Measurements from ENCODE around the gene NAALADL2. TPM values are rescaled to one million over a fixed set of nuclear protein-coding genes. Genes with fewer than 3 reads are reported as not detected.

The NAALADL2 gene
- polyA plus RNA-seq, 1 donor from 2014 or later = 1.6 TPM

GRCh38 chr3:174844746-174845145 lies 14.4 kb upstream of the NAALADL2 start:
- TF ChIP-seq EZH2 (IDR thresholded peaks at IDR 0.05; ENCODE audit: borderline replicate concordance, insufficient read depth, low read length, poor library complexity, severe bottlenecking) (no peak), POLR2AphosphoS5 (IDR thresholded peaks at IDR 0.05) (no peak), TAF1 (IDR thresholded peaks at IDR 0.05; ENCODE audit: low read depth) (no peak), EP300 (conservative IDR thresholded peaks at IDR 0.05; ENCODE audit: poor library complexity, severe bottlenecking) (no peak), RAD21 (conservative IDR thresholded peaks at IDR 0.05) (no peak), MXI1 (conservative IDR thresholded peaks at IDR 0.05; ENCODE audit: poor library complexity, severe bottlenecking) (no peak), CTCF (IDR thresholded peaks at IDR 0.05; ENCODE audit: poor library complexity, severe bottlenecking) (no peak), REST (IDR thresholded peaks at IDR 0.05; ENCODE audit: borderline replicate concordance) (no peak)
- no peak overlapping the region for H3K27ac ChIP-seq (ENCODE audit: low read length)
- no peak overlapping the region for H2AFZ ChIP-seq (ENCODE audit: low read depth, low read length)
- no peak overlapping the region for H3K4me2 ChIP-seq (ENCODE audit: low read length)
- H3K9ac ChIP-seq (ENCODE audit: low read length) = no peak overlapping the region
- no peaks in the 10 kb centered on the region for H3K36me3 ChIP-seq (ENCODE audit: insufficient read depth, low read length)
- no peaks in the 10 kb centered on the region for H3K9me3 ChIP-seq (ENCODE audit: low read length)
- H4K20me1 ChIP-seq (ENCODE audit: insufficient read depth) = no peaks in the 10 kb centered on the region
- H3K27me3 ChIP-seq (ENCODE audit: insufficient read depth, low read depth, low read length) = no peaks in the 10 kb centered on the region
- no peaks in the 10 kb centered on the region for H3K79me2 ChIP-seq (replicated peaks; ENCODE audit: insufficient read depth, low read length)
- no peaks in the 10 kb centered on the region for H3F3A ChIP-seq (ENCODE audit: insufficient read depth, low read length, poor library complexity, severe bottlenecking)
- H3K4me3 ChIP-seq (ENCODE audit: low read length) = no peak overlapping the region
- H3K9me2 ChIP-seq (ENCODE audit: insufficient read depth, low read length) = no peaks in the 10 kb centered on the region

- Histone ChIP-seq H4K20me1 (ENCODE audit: insufficient read depth) (no peaks in the 10 kb centered on the region), H3F3A (ENCODE audit: insufficient read depth, low read length, poor library complexity, severe bottlenecking) (no peaks in the 10 kb centered on the region), H3K79me2 (replicated peaks; ENCODE audit: insufficient read depth, low read length) (no peaks in the 10 kb centered on the region), H3K9ac (ENCODE audit: low read length) (no peak overlapping the region), H3K27me3 (ENCODE audit: insufficient read depth, low read depth, low read length) (no peaks in the 10 kb centered on the region), H3K9me3 (ENCODE audit: low read length) (no peaks in the 10 kb centered on the region), H2AFZ (ENCODE audit: low read depth, low read length) (no peak overlapping the region), H3K27ac (ENCODE audit: low read length) (no peak overlapping the region), H3K36me3 (ENCODE audit: insufficient read depth, low read length) (no peaks in the 10 kb centered on the region), H3K9me2 (ENCODE audit: insufficient read depth, low read length) (no peaks in the 10 kb centered on the region), H3K4me3 (ENCODE audit: low read length) (no peak overlapping the region), H3K4me2 (ENCODE audit: low read length) (no peak overlapping the region)
- no peak for TF ChIP-seq TAF1 (IDR thresholded peaks at IDR 0.05; ENCODE audit: low read depth)
These were observed 13.1 kb upstream of the NAALADL2 start for GRCh38 chr3:174846055-174846454.

- Histone ChIP-seq H3K9me3 (ENCODE audit: low read length) (no peaks in the 10 kb centered on the region), H3K9me2 (ENCODE audit: insufficient read depth, low read length) (no peaks in the 10 kb centered on the region), H3K27ac (ENCODE audit: low read length) (no peak overlapping the region), H3K4me3 (ENCODE audit: low read length) (no peak overlapping the region), H4K20me1 (ENCODE audit: insufficient read depth) (no peaks in the 10 kb centered on the region), H3F3A (ENCODE audit: insufficient read depth, low read length, poor library complexity, severe bottlenecking) (no peaks in the 10 kb centered on the region), H3K36me3 (ENCODE audit: insufficient read depth, low read length) (no peaks in the 10 kb centered on the region), H3K79me2 (replicated peaks; ENCODE audit: insufficient read depth, low read length) (no peaks in the 10 kb centered on the region), H3K4me2 (ENCODE audit: low read length) (no peak overlapping the region), H3K9ac (ENCODE audit: low read length) (no peak overlapping the region), H3K27me3 (ENCODE audit: insufficient read depth, low read depth, low read length) (no peaks in the 10 kb centered on the region), H2AFZ (ENCODE audit: low read depth, low read length) (no peak overlapping the region)
- peak; percentile 79 for TF ChIP-seq POLR2AphosphoS5 (IDR thresholded peaks at IDR 0.05)
- no peak for TF ChIP-seq EZH2 (IDR thresholded peaks at IDR 0.05; ENCODE audit: borderline replicate concordance, insufficient read depth, low read length, poor library complexity, severe bottlenecking)
- no peak for TF ChIP-seq SMC3 (conservative IDR thresholded peaks at IDR 0.05; ENCODE audit: poor library complexity)
- peak; percentile 97 for TF ChIP-seq EP300 (conservative IDR thresholded peaks at IDR 0.05; ENCODE audit: poor library complexity, severe bottlenecking)
- no peak for TF ChIP-seq RAD21 (conservative IDR thresholded peaks at IDR 0.05)
- no peak for TF ChIP-seq REST (IDR thresholded peaks at IDR 0.05; ENCODE audit: borderline replicate concordance)
- no peak for TF ChIP-seq MXI1 (conservative IDR thresholded peaks at IDR 0.05; ENCODE audit: poor library complexity, severe bottlenecking)
- no peak for TF ChIP-seq CTCF (IDR thresholded peaks at IDR 0.05; ENCODE audit: poor library complexity, severe bottlenecking)
- no peak for TF ChIP-seq TAF1 (IDR thresholded peaks at IDR 0.05; ENCODE audit: low read depth)
These were observed 4.1 kb upstream of the NAALADL2 start for GRCh38 chr3:174854987-174855386.
